HG03571 (cell line): ENCODE measurements around the gene ADGRL2.

ENCODE experiments used
- ATAC-seq: cut with Tn5 transposase; IDR thresholded peaks from one replicate; pipeline ENCODE4 v1.9.1; 2021; ENCODE audit not compliant: unreplicated experiment

ADGRL2 gene

GRCh38 chr1:81899214-81899821 lies 98.6 kb downstream of the ADGRL2 start:
- ATAC-seq, result no peak

- no peak for ATAC-seq
Measured at GRCh38 chr1:81907575-81907974, 106.8 kb downstream of the ADGRL2 start.

- ATAC-seq, result no peak
Measured at GRCh38 chr1:81912383-81912782, 111.6 kb downstream of the ADGRL2 start.

GRCh38 chr1:81915937-81916336 lies 115.2 kb downstream of the ADGRL2 start:
- no peak for ATAC-seq

GRCh38 chr1:81920245-81920740 lies 119.6 kb downstream of the ADGRL2 start:
- ATAC-seq, result no peak

- ATAC-seq, result no peak
Measured at GRCh38 chr1:81920886-81921285, 120.2 kb downstream of the ADGRL2 start.

- no peak for ATAC-seq
Measured at GRCh38 chr1:81921344-81921743, 120.6 kb downstream of the ADGRL2 start.

GRCh38 chr1:81921851-81922462 lies 121.2 kb downstream of the ADGRL2 start:
- no peak for ATAC-seq

GRCh38 chr1:81922955-81923354 lies 122.2 kb downstream of the ADGRL2 start:
- no peak for ATAC-seq

- no peak for ATAC-seq
Measured at GRCh38 chr1:81929106-81929505, 128.4 kb downstream of the ADGRL2 start.

GRCh38 chr1:81936853-81937252 lies 136.1 kb downstream of the ADGRL2 start:
- no peak for ATAC-seq

GRCh38 chr1:81937791-81938450 lies 137.2 kb downstream of the ADGRL2 start:
- ATAC-seq, result no peak

- no peak for ATAC-seq
Measured at GRCh38 chr1:81948495-81948894, 147.8 kb downstream of the ADGRL2 start.

- ATAC-seq, result no peak
Measured at GRCh38 chr1:81949421-81949820, 148.7 kb downstream of the ADGRL2 start.

GRCh38 chr1:81950037-81950436 lies 149.3 kb downstream of the ADGRL2 start:
- no peak for ATAC-seq

GRCh38 chr1:81950591-81951244 lies 150.0 kb downstream of the ADGRL2 start:
- ATAC-seq, result no peak

GRCh38 chr1:81954534-81955020 lies 153.8 kb downstream of the ADGRL2 start:
- ATAC-seq, result no peak

- no peak for ATAC-seq
Measured at GRCh38 chr1:81967951-81968350, 167.2 kb downstream of the ADGRL2 start.

GRCh38 chr1:81970416-81970815 lies 169.7 kb downstream of the ADGRL2 start:
- ATAC-seq, result no peak

GRCh38 chr1:81974222-81974841 lies 173.6 kb downstream of the ADGRL2 start:
- no peak for ATAC-seq

GRCh38 chr1:81974883-81975555 lies 174.3 kb downstream of the ADGRL2 start:
- ATAC-seq, result no peak
